Endothelial cell of umbilical vein (primary cell): ENCODE data around the gene SYDE2. TPM values are rescaled to one million over a fixed set of nuclear protein-coding genes. Genes with fewer than 3 reads are reported as not detected.

Experiments used
- BruUV-seq: library from RNA; stranded (reverse); fragments of 400-500 nt; replicated peaks from 2 replicates; lab custom pipeline; 2021; lab: Mats Ljungman, UMichigan
- CTCF ChIA-PET: fragments of 300-600, 350-600 bp; sonication (Branson Sonifier 250); formaldehyde crosslinking; loops from one replicate; lab custom pipeline; 2021; ENCODE audit warnings: antibody characterized with exemption, inconsistent platforms; lab: Charles Lee
- POLR2A ChIA-PET: fragments of 300-600, 350-600 bp; sonication (Branson Sonifier 250); formaldehyde crosslinking; loops from one replicate; lab custom pipeline; 2021; ENCODE audit warnings: antibody characterized with exemption, inconsistent platforms; lab: Charles Lee
- DNase-seq: peaks from one replicate; pipeline ENCODE4 v3.0.0-alpha.2; 2011; ENCODE audit warnings: low read depth, low spot score
- FAIRE-seq: peaks from 2 replicates; lab custom pipeline; 2011; peaks lifted over from hg19 to GRCh38; lab: Jason Lieb, UNC
- H2AFZ ChIP-seq: 2 replicates; pipeline ENCODE4 v1.6.0; 2012; ENCODE audit warnings: low read depth, low read length, control low read depth, inconsistent platforms
- H3K27ac ChIP-seq: 2 replicates; pipeline ENCODE4 v1.5.1; 2011; ENCODE audit warnings: low read depth, mild to moderate bottlenecking, control low read depth, low read length, moderate library complexity; ENCODE audit not compliant: insufficient read depth
- H3K27me3 ChIP-seq, 2 experiments: 2 replicates each; pipeline versions ENCODE4 v1.6.0 to v1.6.1; 2011; ENCODE audit warnings: low read length in 2 of 2, mixed read lengths in 1 of 2; ENCODE audit not compliant: control insufficient read depth in 2 of 2, insufficient read depth in 2 of 2
- H3K36me3 ChIP-seq, 2 experiments: 2 replicates in 1 of 2; 3 replicates in 1 of 2; pipeline ENCODE4 v1.5.1; 2011; ENCODE audit warnings: low read length in 2 of 2, mild to moderate bottlenecking in 1 of 2, moderate library complexity in 1 of 2; ENCODE audit not compliant: control insufficient read depth in 2 of 2, insufficient read depth in 2 of 2; ENCODE audit errors: extremely low read depth in 1 of 2
- H3K4me1 ChIP-seq: 3 replicates; pipeline ENCODE4 v1.5.1; 2011; ENCODE audit warnings: mild to moderate bottlenecking, low read length; ENCODE audit not compliant: control insufficient read depth, insufficient read depth; ENCODE audit errors: extremely low read depth
- H3K4me2 ChIP-seq: 2 replicates; pipeline ENCODE4 v1.6.1; 2011; ENCODE audit warnings: low read length, control low read depth, mixed read lengths; ENCODE audit not compliant: insufficient read depth
- H3K4me3 ChIP-seq, 3 experiments: fragments of 200-600 bp in 1 of 3; sonication (generic), shearing (Covaris generic) in 1 of 3; replicated peaks in 1 of 3; 2 replicates each; pipeline ENCODE4 v1.5.1; 2011 to 2016; ENCODE audit warnings: control low read depth in 3 of 3, low read length in 3 of 3, mild to moderate bottlenecking in 2 of 3, inconsistent platforms in 1 of 3, low read depth in 1 of 3, moderate library complexity in 1 of 3; ENCODE audit not compliant: insufficient read depth in 1 of 3
- H3K79me2 ChIP-seq: 2 replicates; pipeline ENCODE4 v1.6.0; 2012; ENCODE audit warnings: low read length, inconsistent platforms; ENCODE audit not compliant: control insufficient read depth, insufficient read depth
- H3K9ac ChIP-seq: replicated peaks from 2 replicates; pipeline ENCODE3; 2011; ENCODE audit warnings: low read length, control low read depth; ENCODE audit not compliant: insufficient read depth; ENCODE audit errors: extremely low read depth
- H3K9me1 ChIP-seq: replicated peaks from 3 replicates; pipeline ENCODE4 v1.6.0; 2011; ENCODE audit warnings: mild to moderate bottlenecking, low read length; ENCODE audit not compliant: control insufficient read depth, insufficient read depth; ENCODE audit errors: extremely low read depth
- H3K9me3 ChIP-seq: replicated peaks from 2 replicates; pipeline ENCODE4 v1.5.1; 2012; ENCODE audit warnings: low read length, inconsistent platforms; ENCODE audit not compliant: control insufficient read depth, insufficient read depth
- H4K20me1 ChIP-seq: replicated peaks from 2 replicates; pipeline ENCODE3; 2011; ENCODE audit warnings: mild to moderate bottlenecking, low read length; ENCODE audit not compliant: control insufficient read depth, insufficient read depth; ENCODE audit errors: extremely low read depth
- CTCF ChIP-seq, 2 donors: IDR thresholded peaks; 1 replicate in 1 of 2; 2 replicates in 1 of 2; pipeline ENCODE4 v1.5.1; 2011; ENCODE audit warnings: low read length in 2 of 2, mild to moderate bottlenecking in 2 of 2, moderate library complexity in 2 of 2, control low read depth in 1 of 2, inconsistent platforms in 1 of 2, low read depth in 1 of 2; ENCODE audit not compliant: insufficient read depth in 1 of 2; ENCODE audit errors: extremely low read depth in 1 of 2
- EZH2 ChIP-seq: IDR thresholded peaks from 2 replicates; pipeline ENCODE4 v1.6.1; 2012; ENCODE audit warnings: borderline replicate concordance, low read depth, mild to moderate bottlenecking, moderate library complexity, low read length, inconsistent platforms; ENCODE audit not compliant: severe bottlenecking
- FOS ChIP-seq: IDR thresholded peaks from 2 replicates; pipeline ENCODE4 v1.6.1; 2011; ENCODE audit warnings: mild to moderate bottlenecking, low read length, moderate library complexity, borderline replicate concordance; ENCODE audit not compliant: insufficient read depth
- GATA2 ChIP-seq: IDR thresholded peaks from 2 replicates; pipeline ENCODE4 v1.7.0; 2011; ENCODE audit warnings: low read depth, mild to moderate bottlenecking, moderate library complexity, mixed read lengths, low read length; ENCODE audit not compliant: insufficient read length, insufficient read depth
- JUN ChIP-seq: IDR thresholded peaks from 2 replicates; pipeline ENCODE4 v1.6.1; 2011; ENCODE audit warnings: borderline replicate concordance, low read depth; ENCODE audit not compliant: insufficient read length, insufficient read depth
- MYC ChIP-seq: IDR thresholded peaks from one replicate; pipeline ENCODE4 v1.6.1; 2011; ENCODE audit warnings: mild to moderate bottlenecking, low read depth, low read length
- POLR2A ChIP-seq: IDR thresholded peaks from 2 replicates; pipeline ENCODE4 v1.6.1; 2012; ENCODE audit warnings: low read depth, mild to moderate bottlenecking, control low read depth, low read length
- POLR2AphosphoS5 ChIP-seq: IDR thresholded peaks from 2 replicates; pipeline ENCODE4 v1.6.1; 2012; ENCODE audit warnings: low read depth, mild to moderate bottlenecking, control low read depth, low read length, moderate library complexity; ENCODE audit not compliant: insufficient read depth
- dilution Hi-C: fragments of 300-500 bp; cut with MboI; formaldehyde crosslinking; loops from one replicate; pipeline ENCODE4 v1.15.0; 2019; ENCODE audit warnings: low sequenced_read_pairs; ENCODE audit not compliant: extremely low pct_ligation_motif_present
- intact Hi-C: fragments of 100-400 bp; cut with micrococcal nuclease; formaldehyde crosslinking; loops from one replicate; pipeline ENCODE4 v1.10.0; 2022
- polyA plus RNA-seq, 4 experiments: library from polyadenylated mRNA; depleted of rRNA in 3 of 4; stranded (reverse) in 3 of 4; unstranded in 1 of 4; fragments of >200 nt; gene quantifications; 2 replicates each; pipeline versions ENCODE4 v1.2.1 to v1.2.3, GENCODE V29; 2011 to 2012; ENCODE audit warnings: missing spikeins in 1 of 4
- total RNA-seq: library from RNA; stranded (reverse); gene quantifications from 2 replicates; pipeline ENCODE4 v1.2.3, GENCODE V29; 2021
- TF ChIP-seq, protein P1 (sequence below): IDR thresholded peaks from 2 replicates; pipeline ENCODE4 v1.6.1; 2011; ENCODE audit not compliant: insufficient read depth, insufficient read length

SYDE2 gene
- total and polyA plus RNA-seq, 2 donors (not counting 3 experiments of a cell fraction or from before 2014, with no cell fraction given): 0.52 to 3.1 TPM

DNA sequence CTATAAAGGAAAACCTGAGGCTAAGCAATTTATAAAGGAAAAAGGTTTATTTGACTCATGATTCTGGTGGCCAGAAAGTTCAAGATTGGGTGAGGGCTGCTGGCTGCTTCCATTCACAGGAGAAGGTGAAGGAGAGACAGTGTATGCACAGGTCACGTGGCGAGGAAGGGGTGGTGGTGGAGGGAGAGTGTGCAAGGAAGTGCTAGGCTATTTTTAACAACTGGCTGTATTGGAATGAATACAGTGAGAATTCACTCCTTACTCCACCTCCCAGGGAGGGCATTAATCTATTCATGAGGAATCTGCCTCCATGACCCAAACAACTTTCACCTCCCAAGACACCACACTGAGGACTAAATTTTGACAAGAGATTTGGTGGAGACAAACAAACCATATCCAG, 51.0 kb downstream of the SYDE2 start:
- intact Hi-C loops (no loop called here), dilution Hi-C loops (no loop called here)
- H3K27me3 ChIP-seq: no peaks in the 10 kb centered on the region
- no TSS peak for BruUV-seq
- H4K20me1 ChIP-seq: no peaks in the 10 kb centered on the region
- no peaks in the 10 kb centered on the region for H3K36me3 ChIP-seq
- DNase-seq: no peak
- H3K9ac ChIP-seq: no peak overlapping the region
- no peak overlapping the region for H3K27ac ChIP-seq
- H3K9me1 ChIP-seq: no peaks in the 10 kb centered on the region
- POLR2A ChIA-PET: no interaction called here
- no peak overlapping the region for H2AFZ ChIP-seq
- no peaks in the 10 kb centered on the region for H3K9me3 ChIP-seq
- H3K4me2 ChIP-seq: no peak overlapping the region
- H3K4me3 ChIP-seq: no peak overlapping the region
- no peaks in the 10 kb centered on the region for H3K79me2 ChIP-seq
- H3K4me1 ChIP-seq: no peaks in the 10 kb centered on the region
- TF ChIP-seq JUN (no peak), FOS (no peak), GATA2 (no peak), POLR2A (no peak), EZH2 (no peak), CTCF (IDR thresholded peaks at IDR 0.05; ENCODE audit: extremely low read depth in 1 of 2, insufficient read depth in 1 of 2, low read depth in 1 of 2, low read length in 2 of 2) (no peak), POLR2AphosphoS5 (no peak), MYC (no peak)
- TF ChIP-seq, protein P1, sequence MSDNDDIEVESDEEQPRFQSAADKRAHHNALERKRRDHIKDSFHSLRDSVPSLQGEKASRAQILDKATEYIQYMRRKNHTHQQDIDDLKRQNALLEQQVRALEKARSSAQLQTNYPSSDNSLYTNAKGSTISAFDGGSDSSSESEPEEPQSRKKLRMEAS: no peak
- CTCF ChIA-PET: interaction anchor here (1.2 to 1.3 kb wide), 2 partner anchors 11 to 21 kb away, joined by 4 to 5 read pairs; no protein-coding TSS in a partner anchor
- no peak for FAIRE-seq
